Epidermal melanocyte (primary cell): ENCODE data around the gene CCDC91.

Experiments used
- DNase-seq: peaks from one replicate; pipeline ENCODE4 v3.0.0; 2011; ENCODE audit warnings: low spot score; ENCODE audit not compliant: insufficient read length

The CCDC91 gene

GRCh38 chr12:28527631-28528249, 337.5 kb downstream of the CCDC91 start:
- DNase-seq, result no peak

GRCh38 chr12:28535216-28535615, 345.0 kb downstream of the CCDC91 start:
- DNase-seq, result no peak

GRCh38 chr12:28536088-28536487, 345.8 kb downstream of the CCDC91 start:
- DNase-seq, result no peak

- no peak for DNase-seq
Measured at GRCh38 chr12:28537474-28537873, 347.2 kb downstream of the CCDC91 start.

GRCh38 chr12:28539691-28540323, 349.6 kb downstream of the CCDC91 start:
- DNase-seq, result no peak

GRCh38 chr12:28540324-28540714, 350.1 kb downstream of the CCDC91 start:
- DNase-seq, result no peak

- no peak for DNase-seq
Measured at GRCh38 chr12:28543021-28543890, 353.0 kb downstream of the CCDC91 start.

- DNase-seq, result no peak
Measured at GRCh38 chr12:28550757-28551704, 360.8 kb downstream of the CCDC91 start.

GRCh38 chr12:28552251-28552970, 362.2 kb downstream of the CCDC91 start:
- DNase-seq, result no peak

- DNase-seq, result no peak
Measured at GRCh38 chr12:28555748-28556147, 365.5 kb downstream of the CCDC91 start.

- DNase-seq, result no peak
Measured at GRCh38 chr12:28558250-28558649, 368.0 kb downstream of the CCDC91 start.

GRCh38 chr12:28563286-28563685, 373.0 kb downstream of the CCDC91 start:
- DNase-seq, result no peak

- DNase-seq, result no peak
Measured at GRCh38 chr12:28563936-28564335, 373.7 kb downstream of the CCDC91 start.

- DNase-seq, result peak; percentile 44
Measured at GRCh38 chr12:28568118-28568517, 377.9 kb downstream of the CCDC91 start.

- no peak for DNase-seq
Measured at GRCh38 chr12:28568704-28569103, 378.4 kb downstream of the CCDC91 start.

- no peak for DNase-seq
Measured at GRCh38 chr12:28569698-28570411, 379.6 kb downstream of the CCDC91 start.

GRCh38 chr12:28570811-28571210, 380.6 kb downstream of the CCDC91 start:
- no peak for DNase-seq

GRCh38 chr12:28574746-28575592, 384.7 kb downstream of the CCDC91 start:
- no peak for DNase-seq

- DNase-seq, result no peak
Measured at GRCh38 chr12:28575593-28576205, 385.4 kb downstream of the CCDC91 start.
